ENCODE measurements around the gene CHODL. TPM values are rescaled to one million over a fixed set of nuclear protein-coding genes. Genes with fewer than 3 reads are reported as not detected.

Gene CHODL
- polyA plus RNA-seq, 1 experiment = 0.05 TPM

DNA sequence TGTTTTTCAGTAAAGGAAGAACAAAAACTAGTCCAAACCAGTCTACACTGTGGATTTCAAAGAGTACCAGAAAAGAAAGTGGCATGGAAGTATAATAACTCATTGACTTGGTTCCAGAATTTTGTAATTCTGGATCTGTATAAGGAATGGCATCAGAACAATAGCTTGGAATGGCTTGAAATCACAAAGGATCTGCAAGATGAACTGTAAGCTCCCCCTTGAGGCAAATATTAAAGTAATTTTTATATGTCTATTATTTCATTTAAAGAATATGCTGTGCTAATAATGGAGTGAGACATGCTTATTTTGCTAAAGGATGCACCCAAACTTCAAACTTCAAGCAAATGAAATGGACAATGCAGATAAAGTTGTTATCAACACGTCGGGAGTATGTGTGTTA, 21.3 kb downstream of the CHODL start:
- Histone ChIP-seq H3K27me3 (ENCODE audit: control insufficient read depth, insufficient read depth, low read length) (no peaks in the 10 kb centered on the region), H3K27ac (ENCODE audit: low read depth, low read length) (no peak overlapping the region), H3K9me3 (ENCODE audit: control insufficient read depth, insufficient read depth, low read length) (peaks cover 6% of the 10 kb centered on the region), H3K4me3 (ENCODE audit: low read depth, low read length) (no peak overlapping the region)
- TF ChIP-seq, protein P1, sequence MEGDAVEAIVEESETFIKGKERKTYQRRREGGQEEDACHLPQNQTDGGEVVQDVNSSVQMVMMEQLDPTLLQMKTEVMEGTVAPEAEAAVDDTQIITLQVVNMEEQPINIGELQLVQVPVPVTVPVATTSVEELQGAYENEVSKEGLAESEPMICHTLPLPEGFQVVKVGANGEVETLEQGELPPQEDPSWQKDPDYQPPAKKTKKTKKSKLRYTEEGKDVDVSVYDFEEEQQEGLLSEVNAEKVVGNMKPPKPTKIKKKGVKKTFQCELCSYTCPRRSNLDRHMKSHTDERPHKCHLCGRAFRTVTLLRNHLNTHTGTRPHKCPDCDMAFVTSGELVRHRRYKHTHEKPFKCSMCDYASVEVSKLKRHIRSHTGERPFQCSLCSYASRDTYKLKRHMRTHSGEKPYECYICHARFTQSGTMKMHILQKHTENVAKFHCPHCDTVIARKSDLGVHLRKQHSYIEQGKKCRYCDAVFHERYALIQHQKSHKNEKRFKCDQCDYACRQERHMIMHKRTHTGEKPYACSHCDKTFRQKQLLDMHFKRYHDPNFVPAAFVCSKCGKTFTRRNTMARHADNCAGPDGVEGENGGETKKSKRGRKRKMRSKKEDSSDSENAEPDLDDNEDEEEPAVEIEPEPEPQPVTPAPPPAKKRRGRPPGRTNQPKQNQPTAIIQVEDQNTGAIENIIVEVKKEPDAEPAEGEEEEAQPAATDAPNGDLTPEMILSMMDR (IDR thresholded peaks at IDR 0.05; ENCODE audit: low read depth, low read length) = no peak
- DNase-seq (ENCODE audit: low read depth, low spot score) = no peak
- ChIA-PET POLR2A (no interaction called here), CTCF (no interaction called here)

DNA sequence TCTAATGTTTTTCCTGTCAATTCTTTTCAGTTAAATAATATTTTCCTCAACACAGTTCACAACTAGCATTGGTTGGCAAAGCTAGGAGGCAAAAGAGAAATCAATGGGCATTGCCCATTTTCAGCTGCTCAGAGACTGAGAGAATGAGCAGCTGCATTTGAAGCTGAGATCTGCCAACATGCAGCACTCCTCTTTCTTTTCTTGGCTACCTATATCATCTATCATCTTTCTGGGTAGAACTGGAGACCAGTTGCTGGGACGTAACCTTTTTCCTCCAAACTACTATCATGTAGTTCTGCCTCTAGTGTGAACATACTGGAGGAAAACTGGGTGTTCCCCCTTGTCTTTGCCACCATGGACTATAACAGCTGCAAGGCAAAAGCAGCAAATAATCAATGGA, 22.9 kb downstream of the CHODL start:
- ChIA-PET POLR2A (no interaction called here), CTCF (no interaction called here)
- TF ChIP-seq, protein P1 (IDR thresholded peaks at IDR 0.05; ENCODE audit: low read depth, low read length) = no peak
- DNase-seq (ENCODE audit: low read depth, low spot score) = no peak
- H3K27ac ChIP-seq (ENCODE audit: low read depth, low read length) = no peak overlapping the region
- no peak overlapping the region for H3K4me3 ChIP-seq (ENCODE audit: low read depth, low read length)
- H3K27me3 ChIP-seq (ENCODE audit: control insufficient read depth, insufficient read depth, low read length) = no peaks in the 10 kb centered on the region
- peaks cover 6% of the 10 kb centered on the region for H3K9me3 ChIP-seq (ENCODE audit: control insufficient read depth, insufficient read depth, low read length)

DNA sequence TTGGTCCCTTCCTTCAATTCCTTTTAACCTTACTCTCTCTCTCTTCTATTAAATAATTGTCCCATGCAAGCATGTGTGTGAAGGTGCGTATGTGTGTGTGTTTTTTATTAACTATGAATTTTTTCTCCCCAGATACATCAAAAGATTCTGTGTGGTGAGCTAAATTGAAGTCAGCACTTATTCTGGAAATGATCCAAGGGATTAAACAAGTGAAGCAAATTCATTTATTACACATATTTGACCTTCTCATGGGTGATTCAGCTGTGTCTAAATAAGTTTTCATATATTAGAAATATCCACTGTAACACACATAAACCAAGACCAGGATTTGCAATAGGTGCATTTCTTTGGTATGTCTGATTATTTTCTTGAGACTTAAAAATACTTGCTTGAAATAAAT, 24.3 kb downstream of the CHODL start:
- peaks cover 6% of the 10 kb centered on the region for H3K9me3 ChIP-seq (ENCODE audit: control insufficient read depth, insufficient read depth, low read length)
- POLR2A ChIA-PET = no interaction called here
- no peak for DNase-seq (ENCODE audit: low read depth, low spot score)
- CTCF ChIA-PET = no interaction called here
- TF ChIP-seq, protein P1 (IDR thresholded peaks at IDR 0.05; ENCODE audit: low read depth, low read length) = no peak
- no peak overlapping the region for H3K27ac ChIP-seq (ENCODE audit: low read depth, low read length)
- no peak overlapping the region for H3K4me3 ChIP-seq (ENCODE audit: low read depth, low read length)
- no peaks in the 10 kb centered on the region for H3K27me3 ChIP-seq (ENCODE audit: control insufficient read depth, insufficient read depth, low read length)

DNA sequence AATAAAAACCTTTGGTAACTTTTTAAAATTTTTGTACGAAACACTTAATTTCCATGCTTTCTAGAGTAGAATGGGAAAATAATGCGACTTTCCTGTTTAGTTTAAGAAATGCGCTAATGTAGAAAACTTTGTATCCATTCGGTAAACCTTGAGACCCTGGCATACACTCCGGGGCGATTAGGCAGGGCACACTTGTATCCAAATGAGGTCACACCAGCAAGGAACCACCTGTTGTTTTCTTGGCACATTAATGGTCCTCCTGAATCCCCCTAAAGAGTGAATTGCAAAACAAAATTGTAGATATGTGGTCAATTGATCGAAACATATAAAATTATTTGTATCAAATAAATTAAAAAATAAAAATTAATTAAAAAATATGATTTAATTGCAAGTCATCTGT, 25.2 kb downstream of the CHODL start:
- Histone ChIP-seq H3K27me3 (ENCODE audit: control insufficient read depth, insufficient read depth, low read length) (no peaks in the 10 kb centered on the region), H3K27ac (ENCODE audit: low read depth, low read length) (no peak overlapping the region), H3K4me3 (ENCODE audit: low read depth, low read length) (no peak overlapping the region), H3K9me3 (ENCODE audit: control insufficient read depth, insufficient read depth, low read length) (no peaks in the 10 kb centered on the region; the same call in 1 of the 2 replicates)
- POLR2A ChIA-PET = no interaction called here
- DNase-seq (ENCODE audit: low read depth, low spot score) = no peak
- TF ChIP-seq, protein P1 (IDR thresholded peaks at IDR 0.05; ENCODE audit: low read depth, low read length) = no peak
- CTCF ChIA-PET = no interaction called here

DNA sequence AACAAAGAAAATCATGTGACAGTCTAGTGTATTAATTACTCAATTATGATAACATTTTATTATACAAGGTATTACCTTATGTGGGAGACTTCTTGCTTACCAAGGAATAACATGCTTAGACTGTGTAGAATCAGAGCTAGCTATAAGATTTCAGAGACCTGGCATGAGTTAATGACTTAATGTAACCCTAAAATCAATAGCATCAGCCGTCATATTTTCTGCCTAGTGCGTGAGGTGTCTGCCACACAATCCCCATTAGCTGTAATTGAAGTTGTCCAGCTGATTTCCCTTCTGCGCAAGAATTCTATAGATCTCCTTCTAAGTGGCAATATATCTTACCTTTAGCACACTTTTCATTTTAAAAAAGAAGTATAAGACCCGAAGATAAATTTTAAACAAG, 28.8 kb downstream of the CHODL start:
- POLR2A ChIA-PET = no interaction called here
- CTCF ChIA-PET = no interaction called here

More for the DNA sequence above, 28.8 kb downstream of the CHODL start:
- no peak for DNase-seq (ENCODE audit: low read depth, low spot score)
- Histone ChIP-seq H3K9me3 (ENCODE audit: control insufficient read depth, insufficient read depth, low read length) (peaks cover 3% of the 10 kb centered on the region), H3K27me3 (ENCODE audit: control insufficient read depth, insufficient read depth, low read length) (no peaks in the 10 kb centered on the region), H3K27ac (ENCODE audit: low read depth, low read length) (no peak overlapping the region), H3K4me3 (ENCODE audit: low read depth, low read length) (no peak overlapping the region)
- TF ChIP-seq, protein P1 (IDR thresholded peaks at IDR 0.05; ENCODE audit: low read depth, low read length) = no peak

Measured in AG04450 (cell line).